CD4-positive, alpha-beta T cell (primary cell): ENCODE results near the gene RGS12. TPM values are rescaled to one million over a fixed set of nuclear protein-coding genes. Genes with fewer than 3 reads are reported as not detected.

Experiments used
- ATAC-seq: fragments of 200-7000 bp; cut with Tn5 transposase; one replicate; pipeline ENCODE4 v1.10.0; 2022; ENCODE audit warnings: mild to moderate bottlenecking; ENCODE audit not compliant: poor library complexity
- CTCF ChIA-PET: fragments of 350-600 bp; sonication (Branson Sonifier 250); formaldehyde crosslinking; loops from one replicate; lab custom pipeline; 2021; ENCODE audit warnings: antibody characterized with exemption, inconsistent platforms; lab: Charles Lee
- POLR2A ChIA-PET: fragments of 350-600 bp; sonication (Branson Sonifier 250); formaldehyde crosslinking; loops from one replicate; lab custom pipeline; 2021; ENCODE audit warnings: antibody characterized with exemption, inconsistent platforms; lab: Charles Lee
- DNase-seq, 14 experiments: peaks; one replicate each; pipeline ENCODE4 v3.0.0-alpha.2; 2013 to 2020; ENCODE audit warnings: mixed read lengths in 2 of 14
- H3K27ac ChIP-seq, 2 donors: one replicate each; pipeline versions ENCODE4 v1.5.1 to v1.7.0; 2013; ENCODE audit warnings: low read length in 2 of 2, low read depth in 1 of 2, mild to moderate bottlenecking in 1 of 2
- H3K27me3 ChIP-seq, 2 experiments: 1 replicate in 1 of 2; 2 replicates in 1 of 2; pipeline versions ENCODE4 v1.6.1 to v1.7.0; 2013; ENCODE audit warnings: low read length in 2 of 2, control low read depth in 1 of 2, mild to moderate bottlenecking in 1 of 2, moderate library complexity in 1 of 2; ENCODE audit not compliant: insufficient read depth in 2 of 2, control insufficient read depth in 1 of 2
- H3K36me3 ChIP-seq: one replicate; pipeline ENCODE4 v1.6.1; 2013; ENCODE audit warnings: low read length, control low read depth; ENCODE audit not compliant: insufficient read depth
- H3K4me1 ChIP-seq: one replicate; pipeline ENCODE4 v1.6.1; 2013; ENCODE audit warnings: low read length, control low read depth; ENCODE audit not compliant: insufficient read depth
- H3K4me3 ChIP-seq: one replicate; pipeline ENCODE4 v1.5.1; 2013; ENCODE audit warnings: mild to moderate bottlenecking, low read length, moderate library complexity
- H3K9me3 ChIP-seq, 2 experiments: 1 replicate in 1 of 2; 2 replicates in 1 of 2; pipeline versions ENCODE4 v1.6.1 to v1.7.0; 2013; ENCODE audit warnings: low read length in 2 of 2, mild to moderate bottlenecking in 2 of 2, control low read depth in 1 of 2, moderate library complexity in 1 of 2; ENCODE audit not compliant: control insufficient read depth in 1 of 2, insufficient read depth in 1 of 2
- H3K27ac Mint-ChIP-seq: one replicate; pipeline ENCODE4 v1.8.0; 2020; ENCODE audit warnings: mixed read lengths
- H3K27me3 Mint-ChIP-seq: one replicate; pipeline ENCODE4 v1.8.0; 2021; ENCODE audit warnings: mixed read lengths
- H3K36me3 Mint-ChIP-seq: one replicate; pipeline ENCODE4 v1.8.0; 2021; ENCODE audit warnings: low read depth, mixed read lengths
- H3K4me1 Mint-ChIP-seq: one replicate; pipeline ENCODE4 v1.8.0; 2021; ENCODE audit warnings: low read depth, mixed read lengths
- H3K4me3 Mint-ChIP-seq: one replicate; pipeline ENCODE4 v1.8.0; 2020; ENCODE audit warnings: mild to moderate bottlenecking, mixed read lengths
- H3K9me3 Mint-ChIP-seq: one replicate; pipeline ENCODE4 v1.8.0; 2020; ENCODE audit warnings: mixed read lengths
- intact Hi-C, 2 experiments: fragments of 100-400 bp; cut with DNase I in 1 of 2; cut with micrococcal nuclease in 1 of 2; formaldehyde crosslinking; loops; one replicate each; pipeline versions ENCODE4 v1.15.1 to v1.9.0; 2023 to 2025; cut with DNase I, micrococcal nuclease
- total RNA-seq, 174 experiments: library from RNA in 2 of 174; stranded (reverse) in 2 of 174; gene quantifications; one replicate each; pipeline ENCODE4 v1.2.3 and lab custom pipeline; 2021 to 2026
- TF ChIP-seq, protein P1 (sequence below): fragments of 200-600 bp; IDR thresholded peaks from one replicate; pipeline ENCODE4 v1.8.0; 2022; ENCODE audit warnings: antibody characterized with exemption, mild to moderate bottlenecking

RGS12 gene
- total RNA-seq, 2 experiments from 2014 or later: 14.1 to 16.9 TPM

GRCh38 chr4:3244002-3244401 is 48.8 kb upstream of the RGS12 start:
- Mint-ChIP-seq H3K4me3 (no peak overlapping the region), H3K27ac (no peak overlapping the region), H3K9me3 (no peaks in the 10 kb centered on the region), H3K4me1 (peaks cover 18% of the 10 kb centered on the region), H3K27me3 (no peaks in the 10 kb centered on the region), H3K36me3 (peaks cover 21% of the 10 kb centered on the region)
- Histone ChIP-seq H3K4me3 (no peak overlapping the region), H3K27ac (no peak overlapping the region), H3K9me3 (no peaks in the 10 kb centered on the region), H3K27me3 (no peaks in the 10 kb centered on the region), H3K36me3 (peaks cover 16% of the 10 kb centered on the region), H3K4me1 (peaks cover 9% of the 10 kb centered on the region)
- POLR2A ChIA-PET: no interaction called here
- ATAC-seq (no peak), DNase-seq (no peak)
- intact Hi-C loops: no loop called here
- TF ChIP-seq, protein P1, sequence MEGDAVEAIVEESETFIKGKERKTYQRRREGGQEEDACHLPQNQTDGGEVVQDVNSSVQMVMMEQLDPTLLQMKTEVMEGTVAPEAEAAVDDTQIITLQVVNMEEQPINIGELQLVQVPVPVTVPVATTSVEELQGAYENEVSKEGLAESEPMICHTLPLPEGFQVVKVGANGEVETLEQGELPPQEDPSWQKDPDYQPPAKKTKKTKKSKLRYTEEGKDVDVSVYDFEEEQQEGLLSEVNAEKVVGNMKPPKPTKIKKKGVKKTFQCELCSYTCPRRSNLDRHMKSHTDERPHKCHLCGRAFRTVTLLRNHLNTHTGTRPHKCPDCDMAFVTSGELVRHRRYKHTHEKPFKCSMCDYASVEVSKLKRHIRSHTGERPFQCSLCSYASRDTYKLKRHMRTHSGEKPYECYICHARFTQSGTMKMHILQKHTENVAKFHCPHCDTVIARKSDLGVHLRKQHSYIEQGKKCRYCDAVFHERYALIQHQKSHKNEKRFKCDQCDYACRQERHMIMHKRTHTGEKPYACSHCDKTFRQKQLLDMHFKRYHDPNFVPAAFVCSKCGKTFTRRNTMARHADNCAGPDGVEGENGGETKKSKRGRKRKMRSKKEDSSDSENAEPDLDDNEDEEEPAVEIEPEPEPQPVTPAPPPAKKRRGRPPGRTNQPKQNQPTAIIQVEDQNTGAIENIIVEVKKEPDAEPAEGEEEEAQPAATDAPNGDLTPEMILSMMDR: no peak
- CTCF ChIA-PET: no interaction called here

DNA sequence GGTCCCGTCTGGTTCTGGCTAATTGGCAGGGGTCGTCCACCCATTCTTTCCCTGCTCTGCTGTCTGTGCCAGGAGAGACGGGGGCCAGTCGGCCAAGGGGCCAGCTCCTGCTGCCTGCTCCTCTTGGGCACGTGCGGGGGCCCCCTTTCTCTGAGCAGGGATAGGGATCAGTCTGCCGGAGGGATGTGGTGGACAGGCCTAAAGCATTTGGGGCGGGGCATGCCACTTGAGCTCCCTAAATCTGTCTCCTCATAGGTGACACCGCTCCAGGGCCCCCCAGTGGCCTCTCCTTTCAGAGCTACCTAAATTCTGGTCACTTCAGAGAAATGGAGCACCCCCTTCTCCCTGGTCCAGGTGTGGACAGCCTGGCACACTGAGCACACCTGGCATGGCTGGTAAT is 48.1 kb upstream of the RGS12 start:
- H3K36me3 ChIP-seq: peaks cover 9% of the 10 kb centered on the region
- H3K4me1 ChIP-seq: peaks cover 9% of the 10 kb centered on the region
- H3K4me3 Mint-ChIP-seq: no peak overlapping the region
- H3K36me3 Mint-ChIP-seq: peaks cover 16% of the 10 kb centered on the region
- H3K27ac ChIP-seq: no peak overlapping the region
- H3K4me1 Mint-ChIP-seq: peaks cover 18% of the 10 kb centered on the region
- no peaks in the 10 kb centered on the region for H3K27me3 ChIP-seq
- ChIA-PET CTCF (no interaction called here), POLR2A (no interaction called here)
- no peaks in the 10 kb centered on the region for H3K9me3 ChIP-seq
- DNase-seq: no peak
- H3K4me3 ChIP-seq: no peak overlapping the region
- ATAC-seq: no peak
- no peaks in the 10 kb centered on the region for H3K27me3 Mint-ChIP-seq
- intact Hi-C loops: no loop called here
- TF ChIP-seq, protein P1: no peak
- H3K27ac Mint-ChIP-seq: no peak overlapping the region
- no peaks in the 10 kb centered on the region for H3K9me3 Mint-ChIP-seq

GRCh38 chr4:3245676-3246075 is 47.1 kb upstream of the RGS12 start:
- intact Hi-C loops: no loop called here
- CTCF ChIA-PET: no interaction called here
- no peaks in the 10 kb centered on the region for H3K9me3 Mint-ChIP-seq

More at GRCh38 chr4:3245676-3246075, 47.1 kb upstream of the RGS12 start:
- DNase-seq: no peak
- TF ChIP-seq, protein P1: no peak
- H3K27ac Mint-ChIP-seq: no peak overlapping the region
- H3K4me3 Mint-ChIP-seq: no peak overlapping the region
- H3K27ac ChIP-seq: no peak overlapping the region
- no peaks in the 10 kb centered on the region for H3K9me3 ChIP-seq
- H3K4me1 Mint-ChIP-seq: peaks cover 18% of the 10 kb centered on the region
- no peaks in the 10 kb centered on the region for H3K27me3 ChIP-seq
- H3K36me3 Mint-ChIP-seq: peaks cover 11% of the 10 kb centered on the region
- POLR2A ChIA-PET: no interaction called here
- H3K36me3 ChIP-seq: peaks cover 2% of the 10 kb centered on the region
- ATAC-seq: no peak
- no peak overlapping the region for H3K4me3 ChIP-seq
- H3K27me3 Mint-ChIP-seq: no peaks in the 10 kb centered on the region
- peaks cover 9% of the 10 kb centered on the region for H3K4me1 ChIP-seq
